Spleen (tissue), 11 donors: ENCODE measurements around the gene EVI5. TPM values are rescaled to one million over a fixed set of nuclear protein-coding genes. Genes with fewer than 3 reads are reported as not detected.
"Not testable (repeated sequence)": the region's sequence is repeated elsewhere in the genome, so short reads cannot be mapped to it uniquely, and the experiment has no call there.

ENCODE experiments used
- DNase-seq: peaks from one replicate; pipeline ENCODE4 v3.0.0-alpha.2; 2020
- H3K27ac ChIP-seq, 8 donors: fragments of 200-600 bp; sonication (generic) in 7 of 8; 1 replicate in 4 of 8; 2 replicates in 4 of 8; pipeline versions ENCODE4 v1.5.0 to v1.8.0; 2016 to 2021; ENCODE audit warnings: inconsistent platforms in 4 of 8, mild to moderate bottlenecking in 4 of 8, moderate library complexity in 1 of 8
- H3K27me3 ChIP-seq, 7 donors: fragments of 200-600 bp; sonication (generic) in 6 of 7; replicated peaks in 1 of 7; 1 replicate in 4 of 7; 2 replicates in 3 of 7; pipeline versions ENCODE4 v1.5.0 to v1.8.0; 2016 to 2021; ENCODE audit warnings: inconsistent platforms in 3 of 7, mild to moderate bottlenecking in 1 of 7
- H3K36me3 ChIP-seq, 6 donors: fragments of 200-600 bp; sonication (generic) in 5 of 6; 1 replicate in 4 of 6; 2 replicates in 2 of 6; pipeline versions ENCODE4 v1.5.0 to v1.8.0; 2016 to 2021; ENCODE audit warnings: inconsistent platforms in 2 of 6
- H3K4me1 ChIP-seq, 6 donors: fragments of 200-600 bp; sonication (generic) in 5 of 6; 1 replicate in 3 of 6; 2 replicates in 3 of 6; pipeline versions ENCODE4 v1.5.0 to v1.8.0; 2016 to 2021; ENCODE audit warnings: inconsistent platforms in 3 of 6
- H3K4me3 ChIP-seq, 8 donors: fragments of 200-600 bp; sonication (generic) in 7 of 8; 1 replicate in 4 of 8; 2 replicates in 4 of 8; pipeline versions ENCODE4 v1.5.0 to v1.8.0; 2016 to 2021; ENCODE audit warnings: inconsistent platforms in 4 of 8, mild to moderate bottlenecking in 4 of 8, moderate library complexity in 2 of 8
- H3K9me3 ChIP-seq, 8 donors: fragments of 200-600 bp; sonication (generic) in 7 of 8; 1 replicate in 4 of 8; 2 replicates in 4 of 8; pipeline versions ENCODE4 v1.5.0 to v1.8.0; 2016 to 2021; ENCODE audit warnings: inconsistent platforms in 4 of 8
- CTCF ChIP-seq, 11 experiments: fragments of 200-600 bp in 7 of 11; fragments of 450-650 bp in 4 of 11; sonication (generic) in 4 of 11; IDR thresholded peaks in 8 of 11; conservative IDR thresholded peaks in 3 of 11; 1 replicate in 7 of 11; 2 replicates in 4 of 11; pipeline versions ENCODE4 v1.4.0 to v1.8.0; 2016 to 2021; ENCODE audit warnings: antibody characterized with exemption in 11 of 11, inconsistent platforms in 4 of 11, mild to moderate bottlenecking in 1 of 11
- POLR2A ChIP-seq, 3 donors: fragments of 450-650 bp; IDR thresholded peaks; one replicate each; pipeline ENCODE4 v1.5.1; 2017; ENCODE audit warnings: antibody characterized with exemption in 3 of 3, mild to moderate bottlenecking in 1 of 3
- POLR2AphosphoS5 ChIP-seq, 3 donors: sonication (generic); formaldehyde crosslinking; IDR thresholded peaks; one replicate each; pipeline ENCODE4 v1.5.1; 2017; ENCODE audit warnings: antibody characterized with exemption in 3 of 3
- WGBS, 5 donors: extraction: QIAGEN DNeasy Blood & Tissue Kit in 3 of 5; methylation state at CpG; one replicate each; pipeline versions ENCODE4 v1.1.5 to v1.1.7; 2013 to 2018; 5-methylcytosine and 5-hydroxymethylcytosine counted together
- intact Hi-C: fragments of 100-400 bp; cut with DNase I; formaldehyde crosslinking; loops from one replicate; pipeline ENCODE4 v1.15.0; 2023; ENCODE audit warnings: low total_unique reads
- polyA plus RNA-seq, 3 donors: library from polyadenylated mRNA; stranded (reverse); fragments of 200-250 nt; gene quantifications; one replicate each; pipeline ENCODE4 v1.2.1, GENCODE V29; 2013
- total RNA-seq, 7 donors: library from RNA; depleted of rRNA in 3 of 7; stranded (reverse); fragments of >200 nt in 3 of 7; fragmentation: NEBNext Ultra II Directional in 4 of 7; extraction: Animal tissue kit (Norgen Biotek cat#: 25700) in 4 of 7; gene quantifications; one replicate each; pipeline versions ENCODE4 v1.1.0 to v1.2.1, GENCODE V29; 2016 to 2021
- donor health status: healthy with polysubstance abuse.
- donor health status: DM: no; HTN: no; CAD: no; lungs with moderate emphysema.
- donor health status: DM: no; HTN: no; CAD: no.
- donor health status: Bipolar disorder and iron deficiency.
- donor health status: healthy.
- donor health status: DM: no; HTN: no; CAD: no.
- donor health status: DM: yes; HTN: yes; CAD: no.

The EVI5 gene
- total and polyA plus RNA-seq, 10 donors = 1.7 to 38.3 (median 27.0) TPM

GRCh38 chr1:92790081-92790480 lies 5.2 kb upstream of the EVI5 start:
- peaks cover 0 to 18% (median 13%) of the 10 kb centered on the region in 6 donors for H3K4me1 ChIP-seq
- TF ChIP-seq POLR2A (IDR thresholded peaks at IDR 0.05) = no peak
- TF ChIP-seq POLR2AphosphoS5 (IDR thresholded peaks at IDR 0.05) = no peak
- no peak for TF ChIP-seq CTCF (IDR thresholded peaks at IDR 0.05 in 8 of 11, conservative IDR thresholded peaks at IDR 0.05 in 3 of 11)
- no peak overlapping the region for H3K4me3 ChIP-seq
- no peak overlapping the region for H3K27ac ChIP-seq
- peaks cover 0 to 2% (median 0%) of the 10 kb centered on the region in 7 donors for H3K27me3 ChIP-seq
- no peaks in the 10 kb centered on the region for H3K36me3 ChIP-seq
- no peak for DNase-seq
- H3K9me3 ChIP-seq = peaks cover 0 to 3% (median 0%) of the 10 kb centered on the region in 8 donors
- intact Hi-C loops = no loop called here

GRCh38 chr1:92786111-92786901 lies 1.4 kb upstream of the EVI5 start:
- TF ChIP-seq POLR2AphosphoS5 (IDR thresholded peaks at IDR 0.05) (no peak), CTCF (IDR thresholded peaks at IDR 0.05 in 8 of 11, conservative IDR thresholded peaks at IDR 0.05 in 3 of 11) (no peak), POLR2A (IDR thresholded peaks at IDR 0.05) (no peak)
- intact Hi-C loops = no loop called here
- H3K4me3 ChIP-seq = peak overlapping the region in 2 of 8 donors; percentile 65 to 70
- peaks cover 0 to 19% (median 0%) of the 10 kb centered on the region in 7 donors for H3K27me3 ChIP-seq
- H3K36me3 ChIP-seq = no peaks in the 10 kb centered on the region
- 72 to 83% (median 78%) methylated on average over 5 of the region's 5 CpGs for WGBS, 5 donors
- DNase-seq = no peak
- H3K4me1 ChIP-seq = peaks cover 5 to 47% (median 35%) of the 10 kb centered on the region in 6 donors
- peak overlapping the region in 5 of 8 donors; percentile 93 to 97 (median 95) for H3K27ac ChIP-seq
- no peaks in the 10 kb centered on the region for H3K9me3 ChIP-seq

GRCh38 chr1:92784021-92784638 lies 778 bp downstream of the EVI5 start:
- Histone ChIP-seq H3K36me3 (no peaks in the 10 kb centered on the region), H3K4me3 (peak overlapping the region; percentile 60 to 87 (median 68)), H3K27me3 (peaks cover 0 to 19% (median 0%) of the 10 kb centered on the region in 7 donors), H3K4me1 (peaks cover 5 to 47% (median 35%) of the 10 kb centered on the region in 6 donors), H3K9me3 (no peaks in the 10 kb centered on the region), H3K27ac (peak overlapping the region; percentile 89 to 97 (median 95))
- 2 to 6% (median 4%) methylated on average over 12 to 24 of the region's 25 CpGs for WGBS, 5 donors
- TF ChIP-seq CTCF (IDR thresholded peaks at IDR 0.05 in 8 of 11, conservative IDR thresholded peaks at IDR 0.05 in 3 of 11) = no peak
- no peak for TF ChIP-seq POLR2AphosphoS5 (IDR thresholded peaks at IDR 0.05)
- no peak for DNase-seq
- intact Hi-C loops = no loop called here

GRCh38 chr1:92783550-92783949 lies 1.4 kb downstream of the EVI5 start:
- peak in 1 of 11 experiments; percentile 11 for TF ChIP-seq CTCF (IDR thresholded peaks at IDR 0.05 in 8 of 11, conservative IDR thresholded peaks at IDR 0.05 in 3 of 11)
- peaks cover 5 to 47% (median 35%) of the 10 kb centered on the region in 6 donors for H3K4me1 ChIP-seq
- H3K4me3 ChIP-seq = peak overlapping the region in 7 of 8 donors; percentile 60 to 87 (median 66)
- DNase-seq, H3K9me3 ChIP-seq, intact Hi-C loops, H3K36me3 ChIP-seq: not testable (repeated sequence)
- peak overlapping the region in 6 of 8 donors; percentile 92 to 97 (median 95) for H3K27ac ChIP-seq
- peaks cover 0 to 19% (median 0%) of the 10 kb centered on the region in 7 donors for H3K27me3 ChIP-seq
- WGBS, 5 donors = 70 to 82% (median 77%) methylated on average over 14 of the region's 14 CpGs
